SW480 (cell line): ENCODE results near the gene KMT2E.
"Not testable (repeated sequence)": the region's sequence is repeated elsewhere in the genome, so short reads cannot be mapped to it uniquely, and the experiment has no call there.

Source experiments
- DNase-seq: peaks from one replicate; pipeline ENCODE4 v3.0.0-alpha.2; 2016; ENCODE audit warnings: low spot score

The KMT2E gene

GRCh38 chr7:104982308-104983075 is 31.5 kb upstream of the KMT2E start:
- DNase-seq: peak; percentile 68

GRCh38 chr7:104983076-104983577 is 30.9 kb upstream of the KMT2E start:
- peak; percentile 81 for DNase-seq

GRCh38 chr7:104983578-104984539 is 30.1 kb upstream of the KMT2E start:
- DNase-seq: peak; percentile 97

GRCh38 chr7:104984585-104985258 is 29.3 kb upstream of the KMT2E start:
- DNase-seq: peak; percentile 49

GRCh38 chr7:104985259-104985617 is 28.8 kb upstream of the KMT2E start:
- DNase-seq: no peak

- DNase-seq: no peak
Observed at GRCh38 chr7:104986628-104987259, 27.3 kb upstream of the KMT2E start.

- not testable (repeated sequence) for DNase-seq
Observed at GRCh38 chr7:104987403-104987802, 26.6 kb upstream of the KMT2E start.

GRCh38 chr7:104990983-104991382 is 23.0 kb upstream of the KMT2E start:
- no peak for DNase-seq

GRCh38 chr7:104992306-104992705 is 21.7 kb upstream of the KMT2E start:
- no peak for DNase-seq

GRCh38 chr7:104993217-104993862 is 20.7 kb upstream of the KMT2E start:
- DNase-seq: no peak

- DNase-seq: no peak
Observed at GRCh38 chr7:104998040-104998752, 15.8 kb upstream of the KMT2E start.

GRCh38 chr7:105000200-105000599 is 13.8 kb upstream of the KMT2E start:
- no peak for DNase-seq

GRCh38 chr7:105000927-105001336 is 13.1 kb upstream of the KMT2E start:
- no peak for DNase-seq

- DNase-seq: no peak
Observed at GRCh38 chr7:105001652-105002184, 12.3 kb upstream of the KMT2E start.

- DNase-seq: no peak
Observed at GRCh38 chr7:105003275-105003674, 10.7 kb upstream of the KMT2E start.

- no peak for DNase-seq
Observed at GRCh38 chr7:105003872-105004510, 10.0 kb upstream of the KMT2E start.

- DNase-seq: not testable (repeated sequence)
Observed at GRCh38 chr7:105005006-105005405, 9.0 kb upstream of the KMT2E start.

- DNase-seq: not testable (repeated sequence)
Observed at GRCh38 chr7:105005486-105005885, 8.5 kb upstream of the KMT2E start.

- peak; percentile 62 for DNase-seq
Observed at GRCh38 chr7:105006367-105007136, 7.5 kb upstream of the KMT2E start.
